Lower lobe of right lung (tissue), 2 donors: ENCODE measurements around the gene CD83. TPM values are rescaled to one million over a fixed set of nuclear protein-coding genes. Genes with fewer than 3 reads are reported as not detected.

ENCODE experiments used
- ATAC-seq, 2 donors: fragments of 200-7000 bp; cut with Tn5 transposase; one replicate each; pipeline ENCODE4 v1.9.1; 2020 to 2022; ENCODE audit warnings: mild to moderate bottlenecking in 2 of 2, moderate library complexity in 2 of 2
- DNase-seq: peaks from one replicate; pipeline ENCODE4 v3.0.0-alpha.2; 2020
- H3K27ac ChIP-seq: fragments of 200-600 bp; one replicate; pipeline ENCODE4 v1.8.0; 2022
- H3K27me3 ChIP-seq: fragments of 200-600 bp; one replicate; pipeline ENCODE4 v1.8.0; 2022; ENCODE audit warnings: low read depth
- H3K36me3 ChIP-seq: fragments of 200-600 bp; one replicate; pipeline ENCODE4 v1.8.0; 2022; ENCODE audit warnings: mild to moderate bottlenecking
- H3K4me1 ChIP-seq: fragments of 200-600 bp; one replicate; pipeline ENCODE4 v1.8.0; 2022
- H3K4me3 ChIP-seq: fragments of 200-600 bp; one replicate; pipeline ENCODE4 v1.8.0; 2022; ENCODE audit warnings: mild to moderate bottlenecking
- H3K9me3 ChIP-seq: fragments of 200-600 bp; one replicate; pipeline ENCODE4 v1.8.0; 2022
- CTCF ChIP-seq: fragments of 200-600 bp; IDR thresholded peaks from one replicate; pipeline ENCODE4 v1.8.0; 2022; ENCODE audit warnings: antibody characterized with exemption, mild to moderate bottlenecking
- intact Hi-C: fragments of 100-400 bp; cut with DNase I; formaldehyde crosslinking; loops from one replicate; pipeline ENCODE4 v1.11.0; 2022
- total RNA-seq: library from RNA; stranded (reverse); fragmentation: NEBNext Ultra II Directional; extraction: Animal tissue kit (Norgen Biotek cat#: 25700); gene quantifications from one replicate; pipeline ENCODE4 v1.2.1, GENCODE V29; 2021
- donor health status: DM: no; HTN: yes; CAD: no; lungs with severe emphysema.

CD83 gene
- total RNA-seq, 1 donor from 2014 or later: 25.0 TPM

GRCh38 chr6:14092838-14093789 lies 24.5 kb upstream of the CD83 start:
- Histone ChIP-seq H3K4me1 (peaks cover 11% of the 10 kb centered on the region), H3K36me3 (no peaks in the 10 kb centered on the region), H3K4me3 (no peak overlapping the region), H3K27me3 (no peaks in the 10 kb centered on the region), H3K9me3 (no peaks in the 10 kb centered on the region), H3K27ac (no peak overlapping the region)
- TF ChIP-seq CTCF: no peak
- DNase-seq (no peak), ATAC-seq (no peak)
- intact Hi-C loops: no loop called here

GRCh38 chr6:14094721-14095120 lies 22.9 kb upstream of the CD83 start:
- intact Hi-C loops: no loop called here

GRCh38 chr6:14095437-14095836 lies 22.1 kb upstream of the CD83 start:
- Histone ChIP-seq H3K27ac (no peak overlapping the region), H3K4me1 (peaks cover 17% of the 10 kb centered on the region), H3K4me3 (no peak overlapping the region), H3K36me3 (no peaks in the 10 kb centered on the region), H3K27me3 (no peaks in the 10 kb centered on the region), H3K9me3 (no peaks in the 10 kb centered on the region)
- intact Hi-C loops: no loop called here
- ATAC-seq: no peak
- DNase-seq: no peak
- TF ChIP-seq CTCF: no peak

More at GRCh38 chr6:14094721-14095120, 22.9 kb upstream of the CD83 start:
- Histone ChIP-seq H3K27ac (no peak overlapping the region), H3K36me3 (no peaks in the 10 kb centered on the region), H3K4me3 (no peak overlapping the region), H3K27me3 (no peaks in the 10 kb centered on the region), H3K9me3 (no peaks in the 10 kb centered on the region), H3K4me1 (peaks cover 11% of the 10 kb centered on the region)
- TF ChIP-seq CTCF: no peak
- ATAC-seq: no peak
- no peak for DNase-seq

- Histone ChIP-seq H3K9me3 (no peaks in the 10 kb centered on the region), H3K36me3 (no peaks in the 10 kb centered on the region), H3K27me3 (no peaks in the 10 kb centered on the region), H3K4me1 (peaks cover 12% of the 10 kb centered on the region), H3K27ac (no peak overlapping the region), H3K4me3 (no peak overlapping the region)
- TF ChIP-seq CTCF: no peak
- DNase-seq (no peak), ATAC-seq (peak; percentile 51 to 65)
- intact Hi-C loops: no loop called here
Observed at GRCh38 chr6:14100138-14100537, 17.4 kb upstream of the CD83 start.

- no peak for ATAC-seq
- intact Hi-C loops: no loop called here
- Histone ChIP-seq H3K4me1 (peaks cover 12% of the 10 kb centered on the region), H3K9me3 (no peaks in the 10 kb centered on the region), H3K27ac (no peak overlapping the region), H3K36me3 (no peaks in the 10 kb centered on the region), H3K4me3 (no peak overlapping the region), H3K27me3 (no peaks in the 10 kb centered on the region)
- DNase-seq: no peak
- no peak for TF ChIP-seq CTCF
Observed at GRCh38 chr6:14100966-14101365, 16.6 kb upstream of the CD83 start.
